Posterior vena cava (tissue), 2 donors: Measurements from ENCODE around the gene JARID2. TPM values are rescaled to one million over a fixed set of nuclear protein-coding genes. Genes with fewer than 3 reads are reported as not detected.

ENCODE experiments used
- DNase-seq: peaks from one replicate; pipeline ENCODE4 v3.0.0-alpha.2; 2020; ENCODE audit warnings: low spot score
- intact Hi-C, 2 donors: fragments of 100-400 bp; cut with DNase I; formaldehyde crosslinking; loops; one replicate each; pipeline versions ENCODE4 v1.14.1 to v1.14.2; 2022 to 2023
- total RNA-seq, 2 donors: library from RNA; stranded (reverse); fragmentation: NEBNext Ultra II Directional; extraction: Animal tissue kit (Norgen Biotek cat#: 25700); gene quantifications; one replicate each; pipeline ENCODE4 v1.2.1, GENCODE V29; 2021
- donor health status: DM: yes; HTN: yes; CAD: no.
- donor health status: DM: yes; HTN: yes; CAD: no.

JARID2 gene
- total RNA-seq, 2 donors from 2014 or later = 8.3 to 9.5 TPM

DNA sequence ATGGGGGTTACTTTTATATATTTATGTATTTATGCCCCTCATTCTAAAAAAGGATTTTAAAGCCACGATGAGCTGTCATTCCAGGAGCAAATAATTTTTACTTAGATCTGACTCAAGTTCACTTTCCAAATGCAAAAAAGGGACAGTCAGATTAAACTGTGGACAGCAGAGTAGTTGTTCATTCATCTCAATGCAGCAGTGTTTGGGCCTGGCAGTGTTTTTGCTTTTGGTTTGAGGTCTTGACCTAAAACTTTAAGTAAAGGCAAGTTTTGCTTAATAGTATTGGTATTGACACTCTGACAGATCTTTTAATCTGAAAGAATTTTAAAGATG lies 13.9 kb downstream of the JARID2 start:
- intact Hi-C loops = loop anchor here in 1 of 2 donors (10.0 kb wide), 1 partner anchor 1375 kb away; no protein-coding TSS in a partner anchor
- DNase-seq = no peak

DNA sequence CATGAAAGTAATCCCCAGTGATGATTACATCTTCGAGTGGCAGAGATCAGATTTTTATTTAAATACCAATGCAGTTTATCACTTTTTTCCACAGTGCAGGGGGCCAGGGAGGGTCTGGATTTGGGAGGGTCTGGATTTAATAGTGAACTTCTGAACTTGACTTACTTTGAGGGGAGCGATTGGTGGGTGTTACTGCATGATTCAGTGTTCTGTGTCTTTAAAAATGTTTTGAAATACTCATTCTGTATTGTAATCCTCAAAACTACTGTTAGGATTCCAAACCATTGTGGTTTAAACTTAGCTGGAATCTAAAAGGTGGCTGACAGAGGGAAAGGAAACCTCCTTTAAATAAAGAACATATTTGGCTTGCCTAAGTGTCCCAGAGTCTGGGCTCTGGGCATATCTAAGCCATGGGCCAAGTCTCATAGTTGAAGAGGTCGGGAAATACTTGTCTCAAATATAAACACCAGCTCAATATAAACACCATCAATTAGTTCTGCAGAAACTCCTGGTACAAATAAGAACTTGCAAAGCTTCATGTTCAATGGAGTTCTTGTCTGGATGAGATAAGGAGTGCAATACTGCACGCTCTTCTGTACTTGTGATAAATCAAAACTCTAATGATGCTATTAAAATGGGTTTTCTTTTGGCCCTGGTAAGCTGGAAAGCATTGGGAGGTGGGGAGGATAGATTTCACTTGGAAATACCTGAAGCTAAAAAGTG lies 14.4 kb downstream of the JARID2 start:
- no peak for DNase-seq
- intact Hi-C loops = no loop called here

- intact Hi-C loops = no loop called here
Observed at GRCh38 chr6:15263780-15264374, 18.0 kb downstream of the JARID2 start.

DNA sequence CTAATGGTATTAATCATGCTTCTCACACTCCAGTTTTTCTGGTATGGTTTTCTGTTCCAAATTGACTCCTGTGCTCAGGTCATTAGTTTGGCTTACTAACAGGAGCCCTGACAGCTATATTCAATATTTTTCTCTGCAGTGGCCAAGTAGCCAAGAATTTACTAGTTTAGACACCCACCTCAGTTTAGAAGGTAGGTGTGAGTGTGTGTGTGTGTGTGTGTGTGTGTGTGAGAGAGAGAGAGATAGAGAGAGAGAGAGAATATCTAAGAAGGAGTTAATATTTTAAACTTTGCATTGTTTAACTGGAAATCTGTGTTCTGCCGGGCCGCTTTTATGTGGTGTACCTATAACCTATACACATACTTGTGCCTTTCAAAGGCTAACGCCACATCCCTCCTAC lies 18.5 kb downstream of the JARID2 start:
- intact Hi-C loops = no loop called here

More at GRCh38 chr6:15263780-15264374, 18.0 kb downstream of the JARID2 start:
- DNase-seq = no peak

GRCh38 chr6:15264902-15265761 lies 19.3 kb downstream of the JARID2 start:
- DNase-seq = no peak
- intact Hi-C loops = no loop called here

More for the DNA sequence above, 18.5 kb downstream of the JARID2 start:
- no peak for DNase-seq

GRCh38 chr6:15265787-15266186 lies 19.9 kb downstream of the JARID2 start:
- intact Hi-C loops = no loop called here
- DNase-seq = no peak

DNA sequence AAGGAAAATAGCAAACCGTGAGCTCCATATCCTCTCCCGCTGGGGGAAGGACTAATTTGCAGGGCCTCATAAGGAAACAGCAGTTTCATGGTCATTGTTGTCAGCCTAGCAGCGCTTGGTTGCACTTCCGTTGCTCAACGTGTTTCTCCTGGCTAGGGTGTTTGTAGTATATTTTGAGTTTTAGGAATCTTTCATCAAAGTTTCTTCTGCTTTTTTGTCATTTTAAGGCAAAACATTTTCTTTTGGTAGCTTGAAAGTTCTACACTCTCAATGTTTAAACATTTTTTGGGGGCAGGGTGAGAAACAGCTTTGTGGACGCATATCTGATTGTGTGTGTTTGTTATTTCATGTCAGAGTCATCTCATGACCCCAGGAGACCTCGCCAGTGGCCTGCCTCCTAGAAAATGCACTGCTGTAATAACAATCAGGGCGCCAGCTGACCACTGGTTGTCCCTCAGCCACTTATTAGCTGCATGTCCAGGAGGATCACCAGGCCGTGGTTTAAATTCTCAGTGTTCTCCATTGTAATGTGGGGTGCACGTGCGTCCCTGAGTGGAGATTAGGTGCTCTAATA lies 20.6 kb downstream of the JARID2 start:
- intact Hi-C loops = no loop called here
- no peak for DNase-seq

- DNase-seq = no peak
- intact Hi-C loops = no loop called here
Observed at GRCh38 chr6:15267221-15267620, 21.4 kb downstream of the JARID2 start.

- intact Hi-C loops = no loop called here
- DNase-seq = no peak
Observed at GRCh38 chr6:15268137-15268908, 22.5 kb downstream of the JARID2 start.

- no peak for DNase-seq
- intact Hi-C loops = no loop called here
Observed at GRCh38 chr6:15269011-15269410, 23.1 kb downstream of the JARID2 start.

DNA sequence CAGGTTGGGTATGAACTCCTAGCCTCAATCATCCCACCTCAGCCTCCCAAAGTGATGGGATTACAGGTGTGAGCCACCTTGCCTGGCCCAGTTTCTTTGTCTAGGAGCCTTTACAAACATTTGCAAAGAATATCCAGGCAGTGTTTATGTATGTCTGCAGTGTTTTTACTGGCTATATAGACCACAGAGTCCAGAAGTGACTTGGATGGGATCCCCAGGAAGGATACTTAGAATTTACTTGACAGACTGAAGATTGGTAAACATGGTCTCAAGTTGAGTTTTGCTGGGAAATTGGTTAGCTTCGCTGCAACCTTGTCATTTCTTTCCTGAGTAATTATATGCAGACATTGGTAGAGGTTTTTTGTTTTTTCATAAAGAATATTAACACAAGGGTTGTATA lies 23.8 kb downstream of the JARID2 start:
- intact Hi-C loops = no loop called here
- no peak for DNase-seq

GRCh38 chr6:15270402-15270801 lies 24.5 kb downstream of the JARID2 start:
- intact Hi-C loops = no loop called here
- no peak for DNase-seq

GRCh38 chr6:15272562-15272961 lies 26.7 kb downstream of the JARID2 start:
- intact Hi-C loops = no loop called here
- DNase-seq = no peak

- no peak for DNase-seq
- intact Hi-C loops = no loop called here
Observed at GRCh38 chr6:15274692-15275387, 29.0 kb downstream of the JARID2 start.

- DNase-seq = no peak
- intact Hi-C loops = no loop called here
Observed at GRCh38 chr6:15276036-15276985, 30.4 kb downstream of the JARID2 start.

- intact Hi-C loops = no loop called here
- DNase-seq = no peak
Observed at GRCh38 chr6:15279047-15279661, 33.3 kb downstream of the JARID2 start.

GRCh38 chr6:15280028-15280427 lies 34.2 kb downstream of the JARID2 start:
- no peak for DNase-seq
- intact Hi-C loops = no loop called here
